ENCODE measurements around the gene PRKAR1A.

- TF ChIP-seq CTCF (IDR thresholded peaks at IDR 0.05) (no peak), ZFX (IDR thresholded peaks at IDR 0.05; ENCODE audit: borderline replicate concordance) (no peak)
Measured at GRCh38 chr17:68570526-68570925, 58.3 kb downstream of the PRKAR1A start.

Data from 22Rv1 (cell line).